HepG2 (cell line): Measurements from ENCODE around the gene RFC1. TPM values are rescaled to one million over a fixed set of nuclear protein-coding genes. Genes with fewer than 3 reads are reported as not detected.

ENCODE experiments used
- ATF2 ChIP-seq: sonication (generic); formaldehyde crosslinking; IDR thresholded peaks from 2 replicates; pipeline ENCODE4 v1.4.0; 2020; ENCODE audit warnings: missing genetic modification reagents
- ATF3 ChIP-seq: sonication (generic); formaldehyde crosslinking; IDR thresholded peaks from 2 replicates; pipeline ENCODE4 v1.4.0; 2020; ENCODE audit warnings: missing genetic modification reagents
- E2F5 ChIP-seq: sonication (generic); formaldehyde crosslinking; conservative IDR thresholded peaks from 2 replicates; pipeline ENCODE4 v1.4.0; 2020; ENCODE audit warnings: missing genetic modification reagents
- EP300 ChIP-seq, 3 experiments: sonication (generic) in 1 of 3; formaldehyde crosslinking in 1 of 3; IDR thresholded peaks; 2 replicates each; pipeline versions ENCODE4 v1.5.1 to v1.6.1; 2011 to 2020; ENCODE audit warnings: low read depth in 2 of 3, low read length in 2 of 3, borderline replicate concordance in 1 of 3, improper control_type of control experiment in 1 of 3, mild to moderate bottlenecking in 1 of 3, missing genetic modification reagents in 1 of 3, moderate library complexity in 1 of 3
- GATAD2A ChIP-seq: IDR thresholded peaks from 2 replicates; pipeline ENCODE4 v1.6.1; 2016
- HNF1A ChIP-seq, 2 experiments: sonication (generic) in 1 of 2; formaldehyde crosslinking in 1 of 2; IDR thresholded peaks; 2 replicates each; pipeline versions ENCODE4 v1.4.0 to v1.6.1; 2016 to 2020; ENCODE audit warnings: borderline replicate concordance in 1 of 2, low read depth in 1 of 2, mild to moderate bottlenecking in 1 of 2, missing genetic modification reagents in 1 of 2
- HOMEZ ChIP-seq: IDR thresholded peaks from 2 replicates; pipeline ENCODE4 v1.6.1; 2016; ENCODE audit warnings: low read depth
- MIXL1 ChIP-seq: IDR thresholded peaks from 2 replicates; pipeline ENCODE4 v1.6.1; 2016
- NONO ChIP-seq, 2 experiments: fragments of 450-650 bp in 1 of 2; sonication (generic) in 1 of 2; formaldehyde crosslinking in 1 of 2; IDR thresholded peaks in 1 of 2; conservative IDR thresholded peaks in 1 of 2; 2 replicates each; pipeline versions ENCODE4 v1.6.1 to v1.8.0; 2017 to 2022; ENCODE audit warnings: mild to moderate bottlenecking in 1 of 2, missing genetic modification reagents in 1 of 2, moderate library complexity in 1 of 2
- RARA ChIP-seq: IDR thresholded peaks from 2 replicates; pipeline ENCODE4 v1.6.1; 2016; ENCODE audit warnings: missing genetic modification reagents, missing compliant biosample characterization
- REPIN1 ChIP-seq: sonication (generic); formaldehyde crosslinking; IDR thresholded peaks from 2 replicates; pipeline ENCODE4 v1.8.0; 2022; ENCODE audit warnings: missing genetic modification reagents, low read depth, mild to moderate bottlenecking, borderline replicate concordance
- SMAD3 ChIP-seq: sonication (generic); formaldehyde crosslinking; IDR thresholded peaks from 2 replicates; pipeline ENCODE4 v1.4.0; 2020; ENCODE audit warnings: missing genetic modification reagents
- SNAPC2 ChIP-seq: sonication (generic); formaldehyde crosslinking; IDR thresholded peaks from 2 replicates; pipeline ENCODE4 v1.8.1; 2022; ENCODE audit warnings: mild to moderate bottlenecking, missing genetic modification reagents
- SOX13 ChIP-seq, 3 experiments: fragments of 450-650 bp in 1 of 3; sonication (generic) in 1 of 3; formaldehyde crosslinking in 1 of 3; IDR thresholded peaks in 2 of 3; conservative IDR thresholded peaks in 1 of 3; 2 replicates each; pipeline versions ENCODE4 v1.5.0 to v1.6.1; 2016 to 2020; ENCODE audit warnings: antibody characterized with exemption in 1 of 3, mild to moderate bottlenecking in 1 of 3, missing compliant biosample characterization in 1 of 3, missing genetic modification reagents in 1 of 3, moderate library complexity in 1 of 3
- ZBTB25 ChIP-seq: IDR thresholded peaks from 2 replicates; pipeline ENCODE4 v1.6.1; 2018; ENCODE audit warnings: missing genetic modification reagents
- polyA plus RNA-seq, 8 experiments: library from polyadenylated mRNA; depleted of rRNA in 3 of 8; stranded (reverse) in 7 of 8; unstranded in 1 of 8; fragments of >200 nt; fragmentation: Illumina TruSeq in 4 of 8; extraction: Trizol in 4 of 8; gene quantifications; 2 replicates each; pipeline versions ENCODE4 v1.2.1 to v1.2.3, GENCODE V29; 2011 to 2016; ENCODE audit warnings: low read depth in 4 of 8, missing spikeins in 1 of 8, mixed read lengths in 1 of 8; ENCODE audit not compliant: insufficient read depth in 1 of 8
- total RNA-seq, 5 experiments: library from RNA; depleted of rRNA; stranded (reverse); fragments of >200 nt; fragmentation: Illumina TruSeq; extraction: Trizol; gene quantifications; 2 replicates each; pipeline ENCODE4 v1.2.3, GENCODE V29; 2016; ENCODE audit warnings: low read depth in 1 of 5

Gene RFC1
- total and polyA plus RNA-seq, 2 of the 13 experiments (the other 11 are each of a cell fraction or from before 2014, with no cell fraction given): 15.9 to 78.8 TPM

- TF ChIP-seq SOX13 (IDR thresholded peaks at IDR 0.05) (no peak), SOX13 (CRISPR knock-in tag; conservative IDR thresholded peaks at IDR 0.05 in 1 of 2, IDR thresholded peaks at IDR 0.05 in 1 of 2) (peak in 1 of 2 experiments; percentile 43; a peak in 1 of 4 replicates), ATF2 (peak; percentile 83; the same call in 1 of the 2 replicates), SNAPC2 (CRISPR knock-in tag) (peak; percentile 61; the same call in 1 of the 2 replicates), HOMEZ (CRISPR knock-in tag) (peak; percentile 68; the same call in 1 of the 2 replicates), ATF3 (CRISPR knock-in tag) (peak; percentile 39; the same call in 1 of the 2 replicates), E2F5 (no peak), REPIN1 (0 out of 2 replicates have a peak, but pooled peaks have one; percentile 33), NONO (IDR thresholded peaks at IDR 0.05) (no peak), NONO (CRISPR knock-in tag; conservative IDR thresholded peaks at IDR 0.05) (0 out of 2 replicates have a peak, but pooled peaks have one; percentile 38), MIXL1 (0 out of 2 replicates have a peak, but pooled peaks have one; percentile 20), ZBTB25 (0 out of 2 replicates have a peak, but pooled peaks have one; percentile 59), HNF1A (IDR thresholded peaks at IDR 0.05; ENCODE audit: low read depth) (peak; percentile 37; the same call in 1 of the 2 replicates), HNF1A (CRISPR knock-in tag; IDR thresholded peaks at IDR 0.05; ENCODE audit: borderline replicate concordance) (no peak; the same call in 1 of the 2 replicates), SMAD3 (CRISPR knock-in tag) (no peak), RARA (CRISPR knock-in tag) (peak; percentile 23; the same call in 1 of the 2 replicates), GATAD2A (CRISPR knock-in tag) (peak; percentile 61; the same call in 1 of the 2 replicates), EP300 (IDR thresholded peaks at IDR 0.05; ENCODE audit: low read depth in 2 of 2, low read length in 2 of 2) (0 out of 4 replicates have a peak, but pooled peaks of 1 of the 2 experiments have one; percentile 11), EP300 (CRISPR knock-in tag; IDR thresholded peaks at IDR 0.05; ENCODE audit: borderline replicate concordance) (no peak)
Measured at GRCh38 chr4:39324897-39325613, 41.1 kb downstream of the RFC1 start (continued).
